ENCODE measurements around the gene CEP78.
"Not testable (repeated sequence)": the region's sequence is repeated elsewhere in the genome, so short reads cannot be mapped to it uniquely, and the experiment has no call there.

The CEP78 gene

GRCh38 chr9:78235762-78236550 is at the start of gene CEP78:
CEP78 (plus strand) TSS chr9:78236075; CDS start chr9:78236351, 276 bp downstream.
- in situ Hi-C loops (cut with MboI; ENCODE audit: low sequenced_read_pairs): no loop called here

GRCh38 chr9:78187763-78188484 is 48.0 kb upstream of the CEP78 start:
- in situ Hi-C loops (cut with MboI; ENCODE audit: low sequenced_read_pairs): no loop called here

GRCh38 chr9:78188594-78188993 is 47.3 kb upstream of the CEP78 start:
- in situ Hi-C loops (cut with MboI; ENCODE audit: low sequenced_read_pairs): no loop called here

GRCh38 chr9:78189001-78189400 is 46.9 kb upstream of the CEP78 start:
- in situ Hi-C loops (cut with MboI; ENCODE audit: low sequenced_read_pairs): no loop called here

- in situ Hi-C loops (cut with MboI; ENCODE audit: low sequenced_read_pairs): no loop called here
Observed at GRCh38 chr9:78189461-78189860, 46.4 kb upstream of the CEP78 start.

GRCh38 chr9:78191931-78192330 is 43.9 kb upstream of the CEP78 start:
- in situ Hi-C loops (cut with MboI; ENCODE audit: low sequenced_read_pairs): loop anchor here (10.0 kb wide), 1 partner anchor 57 kb away; no protein-coding TSS in a partner anchor

- in situ Hi-C loops (cut with MboI; ENCODE audit: low sequenced_read_pairs): loop anchor here (10.0 kb wide), 1 partner anchor 61 kb away; no protein-coding TSS in a partner anchor
Observed at GRCh38 chr9:78196258-78196657, 39.6 kb upstream of the CEP78 start.

- in situ Hi-C loops (cut with MboI; ENCODE audit: low sequenced_read_pairs): not testable (repeated sequence)
Observed at GRCh38 chr9:78201158-78201777, 34.6 kb upstream of the CEP78 start.

GRCh38 chr9:78207319-78207718 is 28.6 kb upstream of the CEP78 start:
- in situ Hi-C loops (cut with MboI; ENCODE audit: low sequenced_read_pairs): no loop called here

GRCh38 chr9:78207901-78208300 is 28.0 kb upstream of the CEP78 start:
- in situ Hi-C loops (cut with MboI; ENCODE audit: low sequenced_read_pairs): no loop called here

- in situ Hi-C loops (cut with MboI; ENCODE audit: low sequenced_read_pairs): no loop called here
Observed at GRCh38 chr9:78209127-78209526, 26.7 kb upstream of the CEP78 start.

- in situ Hi-C loops (cut with MboI; ENCODE audit: low sequenced_read_pairs): no loop called here
Observed at GRCh38 chr9:78210841-78211301, 25.0 kb upstream of the CEP78 start.

GRCh38 chr9:78212868-78213267 is 23.0 kb upstream of the CEP78 start:
- in situ Hi-C loops (cut with MboI; ENCODE audit: low sequenced_read_pairs): no loop called here

- in situ Hi-C loops (cut with MboI; ENCODE audit: low sequenced_read_pairs): no loop called here
Observed at GRCh38 chr9:78213712-78214111, 22.2 kb upstream of the CEP78 start.

- in situ Hi-C loops (cut with MboI; ENCODE audit: low sequenced_read_pairs): no loop called here
Observed at GRCh38 chr9:78214492-78214891, 21.4 kb upstream of the CEP78 start.

- in situ Hi-C loops (cut with MboI; ENCODE audit: low sequenced_read_pairs): no loop called here
Observed at GRCh38 chr9:78215706-78216105, 20.2 kb upstream of the CEP78 start.

GRCh38 chr9:78218890-78219289 is 17.0 kb upstream of the CEP78 start:
- in situ Hi-C loops (cut with MboI; ENCODE audit: low sequenced_read_pairs): no loop called here

GRCh38 chr9:78221425-78221824 is 14.4 kb upstream of the CEP78 start:
- in situ Hi-C loops (cut with MboI; ENCODE audit: low sequenced_read_pairs): no loop called here

- in situ Hi-C loops (cut with MboI; ENCODE audit: low sequenced_read_pairs): not testable (repeated sequence)
Observed at GRCh38 chr9:78221841-78222240, 14.0 kb upstream of the CEP78 start.

GRCh38 chr9:78230761-78231160 is 5.1 kb upstream of the CEP78 start:
- in situ Hi-C loops (cut with MboI; ENCODE audit: low sequenced_read_pairs): no loop called here

GRCh38 chr9:78232471-78232870 is 3.4 kb upstream of the CEP78 start:
- in situ Hi-C loops (cut with MboI; ENCODE audit: low sequenced_read_pairs): not testable (repeated sequence)

- in situ Hi-C loops (cut with MboI; ENCODE audit: low sequenced_read_pairs): no loop called here
Observed at GRCh38 chr9:78234810-78235209, 1.1 kb upstream of the CEP78 start.
